H1 (cell line): ENCODE data around the gene ZNF396. TPM values are rescaled to one million over a fixed set of nuclear protein-coding genes. Genes with fewer than 3 reads are reported as not detected.

Source experiments
- BRCA1 ChIP-seq: IDR thresholded peaks from 2 replicates; pipeline ENCODE4 v1.6.1; 2012; ENCODE audit warnings: low read depth, low read length, improper control_type of control experiment
- CHD1 ChIP-seq: IDR thresholded peaks from 2 replicates; pipeline ENCODE4 v1.6.1; 2012; ENCODE audit warnings: low read depth, low read length, improper control_type of control experiment
- KDM4A ChIP-seq: IDR thresholded peaks from one replicate; pipeline ENCODE4 v1.7.1; 2012; ENCODE audit warnings: low read depth, mild to moderate bottlenecking, moderate library complexity, low read length, inconsistent platforms; ENCODE audit not compliant: severe bottlenecking
- MAFK ChIP-seq: IDR thresholded peaks from 2 replicates; pipeline ENCODE4 v1.6.1; 2012; ENCODE audit warnings: low read depth, mild to moderate bottlenecking, improper control_type of control experiment, low read length
- NRF1 ChIP-seq: IDR thresholded peaks from 2 replicates; pipeline ENCODE4 v1.6.1; 2011; ENCODE audit warnings: mild to moderate bottlenecking, low read depth, low read length, improper control_type of control experiment
- RNF2 ChIP-seq: fragments of 200-900, 300-1000 bp; sonication (generic); IDR thresholded peaks from 2 replicates; pipeline ENCODE4 v1.7.1; 2016; ENCODE audit warnings: borderline replicate concordance, low read depth, mild to moderate bottlenecking, antibody characterized with exemption, low read length; ENCODE audit not compliant: poor library complexity, severe bottlenecking; ENCODE audit errors: missing control alignments
- RXRA ChIP-seq: IDR thresholded peaks from 2 replicates; pipeline ENCODE4 v1.6.1; 2011; ENCODE audit warnings: low read depth, mild to moderate bottlenecking, low read length, moderate library complexity; ENCODE audit not compliant: insufficient read depth
- SIRT6 ChIP-seq: IDR thresholded peaks from one replicate; pipeline ENCODE4 v1.7.1; 2012; ENCODE audit warnings: low read length, inconsistent platforms
- SP1 ChIP-seq: IDR thresholded peaks from 2 replicates; pipeline ENCODE4 v1.6.1; 2011; ENCODE audit warnings: low read depth, low read length
- YY1 ChIP-seq: IDR thresholded peaks from 2 replicates; pipeline ENCODE4 v1.6.1; 2011; ENCODE audit warnings: low read depth, mild to moderate bottlenecking, low read length
- ZNF274 ChIP-seq: IDR thresholded peaks from 2 replicates; pipeline ENCODE4 v1.7.0; 2012; ENCODE audit warnings: low read length, borderline replicate concordance; ENCODE audit errors: extremely low read depth
- polyA plus RNA-seq, 7 experiments: library from polyadenylated mRNA; depleted of rRNA in 3 of 7; stranded (reverse) in 5 of 7; unstranded in 2 of 7; fragments of >200 nt in 5 of 7; fragments of 200-250 nt in 2 of 7; gene quantifications; 1 replicate in 5 of 7; 2 replicates in 1 of 7; 4 replicates in 1 of 7; pipeline versions ENCODE4 v1.2.1 to v1.2.3, GENCODE V29; 2011 to 2013; ENCODE audit warnings: missing spikeins in 2 of 7, mixed read lengths in 2 of 7
- total RNA-seq: library from RNA; stranded (reverse); fragmentation: NEBNext Ultra II Directional; extraction: Animal tissue kit (Norgen Biotek cat#: 25700); gene quantifications from 2 replicates; pipeline ENCODE4 v1.2.1, GENCODE V29; 2021

ZNF396 gene
- total and polyA plus RNA-seq, 2 of the 8 experiments (the other 6 are each of a cell fraction or from before 2014, with no cell fraction given), result 0.44 to 0.74 TPM

- TF ChIP-seq SP1 (no peak), ZNF274 (no peak), KDM4A (no peak), RXRA (no peak), NRF1 (no peak), SIRT6 (no peak), RNF2 (no peak), BRCA1 (no peak), YY1 (no peak), CHD1 (no peak), MAFK (no peak)
Observed at GRCh38 chr18:35368595-35368994, 8.5 kb downstream of the ZNF396 start (continued).
